Activated CD4-positive, alpha-beta T cell treated with anti-CD3 and anti-CD28 coated beads, Interleukin-2, amount 50 U/mL, for 1 hour (primary cell): ENCODE measurements around the gene NSL1.

Source experiments
- DNase-seq: peaks from one replicate; pipeline ENCODE4 v3.0.0-alpha.2; 2020

Gene NSL1

GRCh38 chr1:212683357-212683722 is 108.2 kb downstream of the NSL1 start:
- DNase-seq, result no peak

- no peak for DNase-seq
These were observed 110.7 kb downstream of the NSL1 start for GRCh38 chr1:212680680-212681389.

- no peak for DNase-seq
These were observed 112.8 kb downstream of the NSL1 start for GRCh38 chr1:212678456-212679410.

GRCh38 chr1:212677573-212677972 is 114.0 kb downstream of the NSL1 start:
- no peak for DNase-seq

- no peak for DNase-seq
These were observed 114.4 kb downstream of the NSL1 start for GRCh38 chr1:212677136-212677535.
